HEK293 (cell line): ENCODE measurements around the gene COPA.

ENCODE experiments used
- HOXD13 ChIP-seq: sonication (generic); formaldehyde crosslinking; IDR thresholded peaks from 2 replicates; pipeline ENCODE4 v1.8.0; 2022; ENCODE audit warnings: missing genetic modification reagents, borderline replicate concordance
- IKZF3 ChIP-seq: fragments of 450-650 bp; IDR thresholded peaks from 2 replicates; pipeline ENCODE4 v1.5.0; 2018; ENCODE audit warnings: missing biosample characterization, mild to moderate bottlenecking, missing genetic modification characterization, moderate library complexity
- KLF1 ChIP-seq: fragments of 450-650 bp; formaldehyde crosslinking; IDR thresholded peaks from 2 replicates; pipeline ENCODE4 v1.5.1; 2016; ENCODE audit warnings: missing biosample characterization, missing genetic modification characterization
- TCF7L2 ChIP-seq: IDR thresholded peaks from 2 replicates; pipeline ENCODE4 v1.6.1; 2011; ENCODE audit warnings: low read depth, mild to moderate bottlenecking, inconsistent platforms, low read length, moderate library complexity, borderline replicate concordance
- WT1 ChIP-seq: fragments of 450-650 bp; formaldehyde crosslinking; IDR thresholded peaks from 2 replicates; pipeline ENCODE4 v1.5.1; 2016; ENCODE audit warnings: missing biosample characterization, missing genetic modification characterization
- YY1 ChIP-seq: fragments of 450-650 bp; formaldehyde crosslinking; IDR thresholded peaks from 2 replicates; pipeline ENCODE4 v1.5.1; 2018; ENCODE audit warnings: missing biosample characterization, missing genetic modification characterization
- ZBTB8A ChIP-seq: fragments of 450-650 bp; formaldehyde crosslinking; IDR thresholded peaks from 2 replicates; pipeline ENCODE4 v1.5.1; 2016; ENCODE audit warnings: missing biosample characterization, missing genetic modification characterization
- ZNF10 ChIP-seq: fragments of 450-650 bp; formaldehyde crosslinking; IDR thresholded peaks from 2 replicates; pipeline ENCODE4 v1.5.1; 2017; ENCODE audit warnings: missing biosample characterization, missing genetic modification characterization
- ZNF169 ChIP-seq: fragments of 450-650 bp; formaldehyde crosslinking; IDR thresholded peaks from 2 replicates; pipeline ENCODE4 v1.5.1; 2016; ENCODE audit warnings: missing biosample characterization, missing genetic modification characterization
- ZNF239 ChIP-seq: fragments of 450-650 bp; formaldehyde crosslinking; IDR thresholded peaks from 2 replicates; pipeline ENCODE4 v1.5.1; 2016; ENCODE audit warnings: missing biosample characterization, missing genetic modification characterization
- ZNF350 ChIP-seq: fragments of 450-650 bp; formaldehyde crosslinking; IDR thresholded peaks from 2 replicates; pipeline ENCODE4 v1.5.0; 2017; ENCODE audit warnings: missing biosample characterization, mild to moderate bottlenecking, missing genetic modification characterization
- ZNF391 ChIP-seq: fragments of 450-650 bp; formaldehyde crosslinking; IDR thresholded peaks from 2 replicates; pipeline ENCODE4 v1.5.1; 2016; ENCODE audit warnings: low read depth, missing biosample characterization, missing genetic modification characterization, borderline replicate concordance
- ZNF416 ChIP-seq: fragments of 450-650 bp; formaldehyde crosslinking; IDR thresholded peaks from 2 replicates; pipeline ENCODE4 v1.5.1; 2016; ENCODE audit warnings: missing biosample characterization, missing genetic modification characterization
- ZNF426 ChIP-seq: fragments of 450-650 bp; formaldehyde crosslinking; IDR thresholded peaks from 2 replicates; pipeline ENCODE4 v1.5.1; 2017; ENCODE audit warnings: missing biosample characterization, missing genetic modification characterization, mild to moderate bottlenecking, inconsistent platforms, moderate library complexity
- ZNF510 ChIP-seq: fragments of 450-650 bp; formaldehyde crosslinking; IDR thresholded peaks from 2 replicates; pipeline ENCODE4 v1.5.1; 2018; ENCODE audit warnings: mild to moderate bottlenecking, missing genetic modification characterization, missing biosample characterization; ENCODE audit not compliant: insufficient replicate concordance
- ZNF529 ChIP-seq: fragments of 450-650 bp; formaldehyde crosslinking; IDR thresholded peaks from 2 replicates; pipeline ENCODE4 v1.5.1; 2017; ENCODE audit warnings: missing genetic modification characterization, missing biosample characterization; ENCODE audit not compliant: insufficient replicate concordance
- ZNF530 ChIP-seq: fragments of 450-650 bp; formaldehyde crosslinking; IDR thresholded peaks from 2 replicates; pipeline ENCODE4 v1.5.1; 2016; ENCODE audit warnings: low read depth, missing biosample characterization, missing genetic modification characterization
- ZNF549 ChIP-seq: fragments of 450-650 bp; IDR thresholded peaks from 2 replicates; pipeline ENCODE4 v1.5.1; 2018; ENCODE audit warnings: missing biosample characterization, missing genetic modification characterization, mild to moderate bottlenecking, inconsistent platforms, moderate library complexity
- ZNF571 ChIP-seq: fragments of 450-650 bp; formaldehyde crosslinking; IDR thresholded peaks from 2 replicates; pipeline ENCODE4 v1.5.0; 2017; ENCODE audit warnings: missing biosample characterization, missing genetic modification characterization
- ZNF600 ChIP-seq: fragments of 450-650 bp; formaldehyde crosslinking; IDR thresholded peaks from 2 replicates; pipeline ENCODE4 v1.5.1; 2016; ENCODE audit warnings: missing biosample characterization, missing genetic modification characterization
- ZNF624 ChIP-seq: fragments of 450-650 bp; formaldehyde crosslinking; IDR thresholded peaks from 2 replicates; pipeline ENCODE4 v1.5.1; 2017; ENCODE audit warnings: missing biosample characterization, missing genetic modification characterization
- ZNF670 ChIP-seq: fragments of 450-650 bp; formaldehyde crosslinking; IDR thresholded peaks from 2 replicates; pipeline ENCODE4 v1.5.1; 2016; ENCODE audit warnings: missing biosample characterization, missing genetic modification characterization, low read depth
- ZNF692 ChIP-seq: fragments of 450-650 bp; formaldehyde crosslinking; IDR thresholded peaks from 2 replicates; pipeline ENCODE4 v1.5.1; 2016; ENCODE audit warnings: missing biosample characterization, missing genetic modification characterization
- ZNF76 ChIP-seq: fragments of 450-650 bp; formaldehyde crosslinking; IDR thresholded peaks from 2 replicates; pipeline ENCODE4; 2016; ENCODE audit warnings: low read depth, missing biosample characterization, missing genetic modification characterization, borderline replicate concordance
- TF ChIP-seq, protein P1 (sequence below): fragments of 450-650 bp; formaldehyde crosslinking; IDR thresholded peaks from 2 replicates; pipeline ENCODE4 v1.5.1; 2016; ENCODE audit warnings: missing biosample characterization, missing genetic modification characterization
- TF ChIP-seq, protein P2 (sequence below): fragments of 450-650 bp; formaldehyde crosslinking; IDR thresholded peaks from 2 replicates; pipeline ENCODE4; 2016; ENCODE audit warnings: missing biosample characterization, missing genetic modification characterization
- TF ChIP-seq, protein P3 (sequence below): fragments of 450-650 bp; formaldehyde crosslinking; IDR thresholded peaks from 2 replicates; pipeline ENCODE4 v1.5.1; 2016; ENCODE audit warnings: missing biosample characterization, missing genetic modification characterization, borderline replicate concordance

COPA gene

DNA sequence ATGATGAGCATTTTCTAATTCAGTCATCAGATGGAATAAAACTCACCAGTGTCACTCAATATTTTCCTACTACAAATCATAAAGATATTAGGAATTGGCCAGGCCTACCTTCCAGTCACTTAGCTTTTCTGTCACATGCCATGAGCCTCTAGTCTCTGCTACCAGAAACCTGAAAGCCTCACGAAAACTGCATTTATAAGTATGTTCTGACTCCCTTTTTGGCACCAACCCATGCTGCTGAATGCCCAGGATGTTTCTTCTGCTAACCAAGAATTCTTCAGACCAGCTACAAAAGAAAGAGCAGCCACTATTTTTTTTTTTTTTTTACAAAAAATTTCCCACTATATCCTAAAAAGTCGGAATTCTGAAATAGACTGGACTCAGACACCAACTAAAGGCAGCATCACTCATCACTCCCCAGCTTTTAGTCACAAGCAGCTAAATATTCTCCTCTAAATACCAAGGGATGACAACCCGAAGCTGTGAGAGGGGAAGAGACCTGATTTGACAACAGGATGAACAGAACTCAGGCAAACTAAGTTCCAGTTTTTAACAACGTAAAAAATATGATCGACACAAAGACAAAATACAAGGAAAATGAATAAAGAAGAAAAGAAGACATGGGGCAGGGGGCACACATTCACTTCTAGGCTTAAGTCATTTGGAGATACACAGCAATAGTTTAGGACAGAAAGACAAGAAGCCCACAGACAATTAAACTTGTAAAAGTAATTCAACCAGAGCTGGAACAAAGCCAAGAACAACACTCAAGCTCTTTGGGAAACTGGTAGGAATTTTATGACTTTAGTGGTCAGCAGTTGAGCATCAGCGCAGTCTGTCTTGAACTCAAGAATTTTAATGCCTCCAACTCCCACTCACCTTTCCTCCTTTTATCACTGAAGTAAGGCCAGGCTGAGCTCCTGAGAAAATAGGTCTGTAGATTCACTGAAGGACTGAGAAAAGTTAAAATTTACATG is 82.4 kb downstream of the COPA start (continued):
- TF ChIP-seq, protein P1, sequence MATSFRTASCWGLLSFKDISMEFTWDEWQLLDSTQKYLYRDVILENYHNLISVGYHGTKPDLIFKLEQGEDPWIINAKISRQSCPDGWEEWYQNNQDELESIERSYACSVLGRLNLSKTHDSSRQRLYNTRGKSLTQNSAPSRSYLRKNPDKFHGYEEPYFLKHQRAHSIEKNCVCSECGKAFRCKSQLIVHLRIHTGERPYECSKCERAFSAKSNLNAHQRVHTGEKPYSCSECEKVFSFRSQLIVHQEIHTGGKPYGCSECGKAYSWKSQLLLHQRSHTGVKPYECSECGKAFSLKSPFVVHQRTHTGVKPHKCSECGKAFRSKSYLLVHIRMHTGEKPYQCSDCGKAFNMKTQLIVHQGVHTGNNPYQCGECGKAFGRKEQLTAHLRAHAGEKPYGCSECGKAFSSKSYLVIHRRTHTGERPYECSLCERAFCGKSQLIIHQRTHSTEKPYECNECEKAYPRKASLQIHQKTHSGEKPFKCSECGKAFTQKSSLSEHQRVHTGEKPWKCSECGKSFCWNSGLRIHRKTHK = no peak
- TF ChIP-seq ZNF416 (tag by site-specific recombination) (no peak), KLF1 (peak; percentile 51; the same call in 1 of the 2 replicates), IKZF3 (peak; percentile 99), ZNF169 (tag by site-specific recombination) (no peak), ZBTB8A (peak; percentile 60; the same call in 1 of the 2 replicates), ZNF692 (tag by site-specific recombination) (peak; percentile 58; the same call in 1 of the 2 replicates), ZNF571 (tag by site-specific recombination) (no peak), ZNF426 (tag by site-specific recombination) (no peak), ZNF624 (tag by site-specific recombination) (no peak), ZNF10 (tag by site-specific recombination) (peak; percentile 84), TCF7L2 (peak; percentile 71), ZNF239 (tag by site-specific recombination) (no peak), ZNF76 (peak; percentile 35; the same call in 1 of the 2 replicates), ZNF391 (tag by site-specific recombination) (no peak; the same call in 1 of the 2 replicates), YY1 (tag by site-specific recombination) (no peak), ZNF549 (no peak; the same call in 1 of the 2 replicates), ZNF670 (tag by site-specific recombination) (no peak), ZNF510 (tag by site-specific recombination) (peak; percentile 62), WT1 (tag by site-specific recombination) (peak; percentile 98), ZNF529 (tag by site-specific recombination) (no peak), HOXD13 (peak; percentile 84; the same call in 1 of the 2 replicates), ZNF350 (no peak), ZNF600 (peak; percentile 81), ZNF530 (tag by site-specific recombination) (no peak)
- TF ChIP-seq, protein P2, sequence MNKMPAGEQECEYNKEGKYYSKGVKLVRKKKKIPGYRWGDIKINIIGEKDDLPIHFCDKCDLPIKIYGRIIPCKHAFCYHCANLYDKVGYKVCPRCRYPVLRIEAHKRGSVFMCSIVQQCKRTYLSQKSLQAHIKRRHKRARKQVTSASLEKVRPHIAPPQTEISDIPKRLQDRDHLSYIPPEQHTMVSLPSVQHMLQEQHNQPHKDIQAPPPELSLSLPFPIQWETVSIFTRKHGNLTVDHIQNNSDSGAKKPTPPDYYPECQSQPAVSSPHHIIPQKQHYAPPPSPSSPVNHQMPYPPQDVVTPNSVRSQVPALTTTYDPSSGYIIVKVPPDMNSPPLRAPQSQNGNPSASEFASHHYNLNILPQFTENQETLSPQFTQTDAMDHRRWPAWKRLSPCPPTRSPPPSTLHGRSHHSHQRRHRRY = no peak
- TF ChIP-seq, protein P3, sequence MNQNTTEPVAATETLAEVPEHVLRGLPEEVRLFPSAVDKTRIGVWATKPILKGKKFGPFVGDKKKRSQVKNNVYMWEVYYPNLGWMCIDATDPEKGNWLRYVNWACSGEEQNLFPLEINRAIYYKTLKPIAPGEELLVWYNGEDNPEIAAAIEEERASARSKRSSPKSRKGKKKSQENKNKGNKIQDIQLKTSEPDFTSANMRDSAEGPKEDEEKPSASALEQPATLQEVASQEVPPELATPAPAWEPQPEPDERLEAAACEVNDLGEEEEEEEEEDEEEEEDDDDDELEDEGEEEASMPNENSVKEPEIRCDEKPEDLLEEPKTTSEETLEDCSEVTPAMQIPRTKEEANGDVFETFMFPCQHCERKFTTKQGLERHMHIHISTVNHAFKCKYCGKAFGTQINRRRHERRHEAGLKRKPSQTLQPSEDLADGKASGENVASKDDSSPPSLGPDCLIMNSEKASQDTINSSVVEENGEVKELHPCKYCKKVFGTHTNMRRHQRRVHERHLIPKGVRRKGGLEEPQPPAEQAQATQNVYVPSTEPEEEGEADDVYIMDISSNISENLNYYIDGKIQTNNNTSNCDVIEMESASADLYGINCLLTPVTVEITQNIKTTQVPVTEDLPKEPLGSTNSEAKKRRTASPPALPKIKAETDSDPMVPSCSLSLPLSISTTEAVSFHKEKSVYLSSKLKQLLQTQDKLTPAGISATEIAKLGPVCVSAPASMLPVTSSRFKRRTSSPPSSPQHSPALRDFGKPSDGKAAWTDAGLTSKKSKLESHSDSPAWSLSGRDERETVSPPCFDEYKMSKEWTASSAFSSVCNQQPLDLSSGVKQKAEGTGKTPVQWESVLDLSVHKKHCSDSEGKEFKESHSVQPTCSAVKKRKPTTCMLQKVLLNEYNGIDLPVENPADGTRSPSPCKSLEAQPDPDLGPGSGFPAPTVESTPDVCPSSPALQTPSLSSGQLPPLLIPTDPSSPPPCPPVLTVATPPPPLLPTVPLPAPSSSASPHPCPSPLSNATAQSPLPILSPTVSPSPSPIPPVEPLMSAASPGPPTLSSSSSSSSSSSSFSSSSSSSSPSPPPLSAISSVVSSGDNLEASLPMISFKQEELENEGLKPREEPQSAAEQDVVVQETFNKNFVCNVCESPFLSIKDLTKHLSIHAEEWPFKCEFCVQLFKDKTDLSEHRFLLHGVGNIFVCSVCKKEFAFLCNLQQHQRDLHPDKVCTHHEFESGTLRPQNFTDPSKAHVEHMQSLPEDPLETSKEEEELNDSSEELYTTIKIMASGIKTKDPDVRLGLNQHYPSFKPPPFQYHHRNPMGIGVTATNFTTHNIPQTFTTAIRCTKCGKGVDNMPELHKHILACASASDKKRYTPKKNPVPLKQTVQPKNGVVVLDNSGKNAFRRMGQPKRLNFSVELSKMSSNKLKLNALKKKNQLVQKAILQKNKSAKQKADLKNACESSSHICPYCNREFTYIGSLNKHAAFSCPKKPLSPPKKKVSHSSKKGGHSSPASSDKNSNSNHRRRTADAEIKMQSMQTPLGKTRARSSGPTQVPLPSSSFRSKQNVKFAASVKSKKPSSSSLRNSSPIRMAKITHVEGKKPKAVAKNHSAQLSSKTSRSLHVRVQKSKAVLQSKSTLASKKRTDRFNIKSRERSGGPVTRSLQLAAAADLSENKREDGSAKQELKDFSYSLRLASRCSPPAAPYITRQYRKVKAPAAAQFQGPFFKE = no peak
